Liver (tissue), 3 donors: ENCODE results near the gene ZNF768.

Source experiments
- CTCF ChIP-seq: fragments of 150-350 bp; IDR thresholded peaks from 2 replicates; pipeline ENCODE4 v1.5.1; 2017; ENCODE audit warnings: improper control_type of control experiment, low read depth, low read length; ENCODE audit not compliant: missing input control
- TAF1 ChIP-seq: conservative IDR thresholded peaks from 2 replicates; pipeline ENCODE4 v1.6.1; 2016; ENCODE audit warnings: antibody characterized with exemption, mild to moderate bottlenecking
- donor health status: healthy.
- donor health status: healthy.

GRCh38 chr16:30528799-30529457 is 2.6 kb upstream of the ZNF768 start:
- TF ChIP-seq CTCF (no peak), TAF1 (no peak)
